GM21825 (cell line): ENCODE results near the gene SULF2.
"Not testable (repeated sequence)": the region's sequence is repeated elsewhere in the genome, so short reads cannot be mapped to it uniquely, and the experiment has no call there.

Experiments used
- ATAC-seq: cut with Tn5 transposase; IDR thresholded peaks from one replicate; pipeline ENCODE4 v1.9.1; 2021; ENCODE audit warnings: mild to moderate bottlenecking, moderate library complexity; ENCODE audit not compliant: unreplicated experiment

SULF2 gene

GRCh38 chr20:47805951-47806350 is 20.7 kb upstream of the SULF2 start:
- ATAC-seq, result no peak

GRCh38 chr20:47804972-47805371 is 19.7 kb upstream of the SULF2 start:
- not testable (repeated sequence) for ATAC-seq

- not testable (repeated sequence) for ATAC-seq
Measured at GRCh38 chr20:47804224-47804825, 19.0 kb upstream of the SULF2 start.

- no peak for ATAC-seq
Measured at GRCh38 chr20:47802975-47803374, 17.7 kb upstream of the SULF2 start.

GRCh38 chr20:47802226-47802920 is 17.1 kb upstream of the SULF2 start:
- ATAC-seq, result no peak

- ATAC-seq, result no peak
Measured at GRCh38 chr20:47801759-47802158, 16.5 kb upstream of the SULF2 start.

GRCh38 chr20:47801079-47801478 is 15.8 kb upstream of the SULF2 start:
- no peak for ATAC-seq

GRCh38 chr20:47800623-47801022 is 15.3 kb upstream of the SULF2 start:
- ATAC-seq, result no peak

- ATAC-seq, result no peak
Measured at GRCh38 chr20:47799116-47799715, 13.9 kb upstream of the SULF2 start.

- ATAC-seq, result no peak
Measured at GRCh38 chr20:47796971-47797370, 11.7 kb upstream of the SULF2 start.

- ATAC-seq, result no peak
Measured at GRCh38 chr20:47795214-47795907, 10.1 kb upstream of the SULF2 start.

- ATAC-seq, result not testable (repeated sequence)
Measured at GRCh38 chr20:47794264-47794663, 9.0 kb upstream of the SULF2 start.

- ATAC-seq, result no peak
Measured at GRCh38 chr20:47792021-47792618, 6.8 kb upstream of the SULF2 start.

GRCh38 chr20:47791084-47791599 is 5.9 kb upstream of the SULF2 start:
- ATAC-seq, result no peak

- ATAC-seq, result no peak
Measured at GRCh38 chr20:47790580-47790965, 5.3 kb upstream of the SULF2 start.

GRCh38 chr20:47789764-47790579 is 4.7 kb upstream of the SULF2 start:
- no peak for ATAC-seq

GRCh38 chr20:47789081-47789763 is 3.9 kb upstream of the SULF2 start:
- no peak for ATAC-seq

GRCh38 chr20:47788741-47789080 is 3.4 kb upstream of the SULF2 start:
- no peak for ATAC-seq

- no peak for ATAC-seq
Measured at GRCh38 chr20:47786765-47787107, 1.5 kb upstream of the SULF2 start.
